SK-N-MC (cell line): ENCODE data around the gene RWDD2A.

Source experiments
- EZH2 ChIP-seq: fragments of 200-600 bp; sonication (generic); IDR thresholded peaks from one replicate; pipeline ENCODE4 v1.6.1; 2017; ENCODE audit warnings: antibody characterized with exemption
- FOXP2 ChIP-seq: optimal IDR thresholded peaks from 2 replicates; pipeline ENCODE3; 2011; ENCODE audit warnings: mild to moderate bottlenecking, moderate library complexity; ENCODE audit not compliant: insufficient read depth; ENCODE audit errors: extremely low read length, control extremely low read depth
- POLR2AphosphoS5 ChIP-seq: IDR thresholded peaks from 2 replicates; pipeline ENCODE4 v1.6.1; 2012; ENCODE audit warnings: mild to moderate bottlenecking, low read depth, low read length, borderline replicate concordance

DNA sequence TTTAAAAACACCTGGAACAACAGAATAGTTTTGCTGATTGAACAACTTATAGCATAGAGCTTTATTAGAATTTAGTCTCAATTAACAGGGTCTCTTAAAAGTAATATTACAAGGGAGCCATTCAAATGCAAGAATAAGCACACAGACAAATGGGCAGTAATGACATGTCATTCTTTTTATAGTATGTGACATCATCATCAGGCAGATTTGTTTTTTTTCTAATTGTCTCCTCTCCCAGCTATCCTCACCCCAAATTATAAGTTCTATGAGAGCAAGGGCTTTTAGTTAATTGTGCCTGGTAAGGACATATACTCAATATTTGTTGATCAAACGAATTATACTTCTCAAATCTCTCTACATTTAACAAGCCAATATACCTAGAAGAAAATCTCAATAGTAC is 11.0 kb upstream of the RWDD2A start:
- no peak for TF ChIP-seq POLR2AphosphoS5
- no peak for TF ChIP-seq EZH2
- no peak for TF ChIP-seq FOXP2
